DND-41 (cell line): ENCODE measurements around the gene SPATS2.
"Not testable (repeated sequence)": the region's sequence is repeated elsewhere in the genome, so short reads cannot be mapped to it uniquely, and the experiment has no call there.

Experiments
- ATAC-seq: fragments of 200-7000 bp; cut with Tn5 transposase; 3 replicates; pipeline ENCODE4 v1.9.1; 2021; ENCODE audit warnings: low read depth; ENCODE audit not compliant: insufficient read depth
- DNase-seq: peaks from one replicate; pipeline ENCODE4 v3.0.0-alpha.2; 2020
- H2AFZ ChIP-seq: 2 replicates; pipeline ENCODE4 v1.6.0; 2012; ENCODE audit warnings: low read depth, low read length
- H3K27ac ChIP-seq: 2 replicates; pipeline ENCODE4 v1.5.1; 2012; ENCODE audit warnings: low read length, inconsistent platforms
- H3K27me3 ChIP-seq: fragments of 200-600 bp; sonication (generic); 2 replicates; pipeline ENCODE4 v1.6.0; 2012; ENCODE audit warnings: low read length, mild to moderate bottlenecking, inconsistent platforms; ENCODE audit not compliant: insufficient read depth, poor library complexity
- H3K36me3 ChIP-seq: 2 replicates; pipeline ENCODE4 v1.5.1; 2012; ENCODE audit warnings: low read length, inconsistent platforms; ENCODE audit not compliant: insufficient read depth
- H3K4me1 ChIP-seq: 2 replicates; pipeline ENCODE4 v1.5.1; 2012; ENCODE audit warnings: mild to moderate bottlenecking, low read length; ENCODE audit not compliant: insufficient read depth
- H3K4me2 ChIP-seq: 2 replicates; pipeline ENCODE4 v1.6.0; 2012; ENCODE audit warnings: mild to moderate bottlenecking, moderate library complexity, low read length, inconsistent platforms; ENCODE audit not compliant: insufficient read depth
- H3K4me3 ChIP-seq, 2 experiments: fragments of 200-600 bp in 1 of 2; shearing (Covaris generic) in 1 of 2; 2 replicates each; pipeline ENCODE4 v1.5.1; 2012 to 2016; ENCODE audit warnings: inconsistent platforms in 2 of 2, low read length in 2 of 2, mild to moderate bottlenecking in 2 of 2, low read depth in 1 of 2, moderate library complexity in 1 of 2
- H3K79me2 ChIP-seq: 2 replicates; pipeline ENCODE4 v1.6.0; 2012; ENCODE audit warnings: low read length, inconsistent platforms; ENCODE audit not compliant: insufficient read depth
- H3K9ac ChIP-seq: 2 replicates; pipeline ENCODE4 v1.6.0; 2012; ENCODE audit warnings: low read depth, mild to moderate bottlenecking, inconsistent platforms, low read length, moderate library complexity
- H3K9me3 ChIP-seq: 2 replicates; pipeline ENCODE4 v1.5.1; 2012; ENCODE audit warnings: low read length, moderate library complexity, mild to moderate bottlenecking, inconsistent platforms; ENCODE audit not compliant: insufficient read depth, severe bottlenecking
- H4K20me1 ChIP-seq: 2 replicates; pipeline ENCODE4 v1.6.0; 2012; ENCODE audit warnings: low read length; ENCODE audit not compliant: insufficient read depth
- CTCF ChIP-seq: IDR thresholded peaks from 2 replicates; pipeline ENCODE4 v1.5.1; 2012; ENCODE audit warnings: borderline replicate concordance, low read length, moderate library complexity, mild to moderate bottlenecking; ENCODE audit not compliant: poor library complexity, severe bottlenecking; ENCODE audit errors: extremely low read depth
- EZH2 ChIP-seq: IDR thresholded peaks from 3 replicates; pipeline ENCODE4 v1.6.1; 2012; ENCODE audit warnings: borderline replicate concordance, low read depth, mild to moderate bottlenecking, moderate library complexity, low read length, inconsistent platforms; ENCODE audit not compliant: severe bottlenecking

The SPATS2 gene

DNA sequence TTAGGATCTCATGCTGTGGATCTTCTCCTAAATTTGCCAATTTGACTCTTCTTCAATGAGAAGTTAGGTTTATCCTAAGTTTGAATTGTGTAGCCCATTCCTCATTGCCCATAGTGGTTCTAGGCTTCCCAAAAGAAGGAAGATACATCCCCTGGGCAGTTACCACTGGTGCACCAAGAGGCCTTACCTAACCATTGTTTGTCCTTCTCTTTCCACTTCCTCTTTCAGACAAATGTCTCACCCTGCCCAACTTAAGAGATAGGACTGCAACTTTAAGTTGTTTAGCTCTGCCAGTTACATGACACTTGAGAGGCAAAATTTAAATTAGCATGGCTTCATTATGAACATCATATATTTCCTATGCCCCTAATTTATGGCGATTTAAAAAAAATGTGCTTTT lies 162.2 kb downstream of the SPATS2 start:
- TF ChIP-seq CTCF (no peak), EZH2 (no peak)
- H3K9me3 ChIP-seq, result no peaks in the 10 kb centered on the region
- no peaks in the 10 kb centered on the region for H3K79me2 ChIP-seq
- no peak overlapping the region for H3K9ac ChIP-seq
- no peak overlapping the region for H3K27ac ChIP-seq
- H3K36me3 ChIP-seq, result peaks cover 31% of the 10 kb centered on the region
- no peak for ATAC-seq
- H4K20me1 ChIP-seq, result no peaks in the 10 kb centered on the region
- no peak overlapping the region for H2AFZ ChIP-seq
- H3K4me1 ChIP-seq, result no peaks in the 10 kb centered on the region
- no peak overlapping the region for H3K4me3 ChIP-seq
- DNase-seq, result no peak
- no peaks in the 10 kb centered on the region for H3K27me3 ChIP-seq
- H3K4me2 ChIP-seq, result no peak overlapping the region

DNA sequence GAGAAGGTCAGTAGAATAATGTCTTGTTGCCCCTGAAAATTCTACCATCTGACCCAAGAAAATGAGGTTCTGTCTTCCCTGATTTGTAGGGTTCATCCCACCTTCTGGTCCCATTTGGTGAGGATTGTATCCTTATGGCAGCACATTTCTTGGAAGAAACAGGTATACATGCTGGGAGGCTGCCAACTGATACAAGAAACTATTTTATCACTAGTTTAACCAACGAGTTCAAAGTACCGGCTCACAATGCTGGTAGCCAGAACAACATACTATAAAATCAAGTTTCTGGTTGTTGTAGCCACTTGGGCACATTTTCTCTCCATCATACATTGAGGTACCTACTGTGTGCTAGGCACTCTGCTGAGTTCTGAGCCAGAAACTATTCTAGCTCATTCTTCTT lies 164.5 kb downstream of the SPATS2 start:
- H3K36me3 ChIP-seq, result peaks cover 8% of the 10 kb centered on the region; the same call in 1 of the 2 replicates
- H3K79me2 ChIP-seq, result no peaks in the 10 kb centered on the region
- no peak overlapping the region for H3K9ac ChIP-seq
- no peak overlapping the region for H3K4me2 ChIP-seq
- no peaks in the 10 kb centered on the region for H3K9me3 ChIP-seq
- TF ChIP-seq CTCF, result no peak
- TF ChIP-seq EZH2, result no peak
- H4K20me1 ChIP-seq, result no peaks in the 10 kb centered on the region
- no peak overlapping the region for H2AFZ ChIP-seq
- H3K4me3 ChIP-seq, result no peak overlapping the region
- H3K27ac ChIP-seq, result no peak overlapping the region
- H3K27me3 ChIP-seq, result peaks cover 5% of the 10 kb centered on the region
- H3K4me1 ChIP-seq, result no peaks in the 10 kb centered on the region
- ATAC-seq (no peak), DNase-seq (no peak)

GRCh38 chr12:49533331-49533730 lies 166.1 kb downstream of the SPATS2 start:
- TF ChIP-seq CTCF (no peak), EZH2 (no peak)
- Histone ChIP-seq H3K36me3 (no peaks in the 10 kb centered on the region; the same call in 1 of the 2 replicates), H3K4me1 (peaks cover 4% of the 10 kb centered on the region), H2AFZ (no peak overlapping the region), H3K4me3 (no peak overlapping the region), H3K9me3 (no peaks in the 10 kb centered on the region), H3K27ac (no peak overlapping the region), H4K20me1 (0 out of 2 replicates have a peak, but pooled peaks cover 2% of the 10 kb centered on the region), H3K4me2 (no peak overlapping the region), H3K9ac (no peak overlapping the region), H3K27me3 (peaks cover 13% of the 10 kb centered on the region), H3K79me2 (no peaks in the 10 kb centered on the region)
- no peak for ATAC-seq
- no peak for DNase-seq

DNA sequence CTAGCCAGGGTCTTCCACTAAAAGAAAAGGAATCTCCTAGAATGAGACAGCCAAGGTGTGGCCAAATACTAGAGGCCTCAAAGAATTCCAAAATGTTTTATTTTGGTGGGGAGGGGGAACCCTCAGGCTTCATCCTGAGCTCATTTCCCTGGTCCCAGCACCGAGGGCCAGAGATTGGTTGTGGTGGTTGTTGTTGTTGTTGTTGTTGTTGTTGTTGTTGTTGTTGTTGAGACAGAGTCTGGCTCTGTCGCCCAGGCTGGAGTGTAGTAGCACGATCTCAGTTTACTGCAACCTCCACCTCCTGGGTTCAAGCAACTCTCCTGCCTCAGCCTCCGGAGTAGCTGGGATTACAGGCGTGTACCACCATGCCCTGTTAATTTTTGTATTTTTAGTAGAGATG lies 166.9 kb downstream of the SPATS2 start:
- not testable (repeated sequence) for H3K79me2 ChIP-seq, ATAC-seq, H3K27ac ChIP-seq, H3K4me3 ChIP-seq, H3K36me3 ChIP-seq, H4K20me1 ChIP-seq, H3K9ac ChIP-seq, H3K4me2 ChIP-seq, H2AFZ ChIP-seq, DNase-seq, H3K9me3 ChIP-seq
- H3K4me1 ChIP-seq, result peaks cover 11% of the 10 kb centered on the region
- peaks cover 18% of the 10 kb centered on the region for H3K27me3 ChIP-seq
